Forelimb muscle (tissue), 1 donor: ENCODE data around the gene GPHN. TPM values are rescaled to one million over a fixed set of nuclear protein-coding genes. Genes with fewer than 3 reads are reported as not detected.
"Not testable (repeated sequence)": the region's sequence is repeated elsewhere in the genome, so short reads cannot be mapped to it uniquely, and the experiment has no call there.

ENCODE experiments used
- DNase-seq: peaks from one replicate; pipeline ENCODE4 v3.0.0-alpha.2; 2013; ENCODE audit warnings: low read depth
- polyA plus RNA-seq: library from polyadenylated mRNA; unstranded; fragments of 120-200 nt; gene quantifications from one replicate; pipeline ENCODE4 v1.2.1, GENCODE V29; 2013; ENCODE audit not compliant: insufficient read length

Gene GPHN
- polyA plus RNA-seq, 1 donor, result 13.0 TPM

DNA sequence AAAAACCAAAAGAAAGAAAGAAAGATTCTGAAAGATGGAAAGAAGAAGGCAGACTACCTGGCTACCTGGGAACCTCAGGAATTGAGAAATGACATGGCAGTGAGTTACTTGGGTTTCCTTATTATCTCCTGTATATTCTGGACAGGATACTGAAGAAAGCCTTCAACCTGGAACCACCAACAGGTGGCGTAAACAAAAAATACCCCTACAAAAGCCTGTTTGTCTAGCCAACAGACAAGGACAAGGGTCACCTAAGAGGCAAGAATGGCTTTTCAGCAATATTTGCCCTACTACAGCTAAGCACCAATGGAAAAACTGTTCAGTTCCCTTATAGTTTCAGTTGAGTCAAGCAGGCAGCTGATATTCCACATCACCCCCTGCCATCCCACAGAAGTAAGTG, 274.9 kb downstream of the GPHN start:
- no peak for DNase-seq

DNA sequence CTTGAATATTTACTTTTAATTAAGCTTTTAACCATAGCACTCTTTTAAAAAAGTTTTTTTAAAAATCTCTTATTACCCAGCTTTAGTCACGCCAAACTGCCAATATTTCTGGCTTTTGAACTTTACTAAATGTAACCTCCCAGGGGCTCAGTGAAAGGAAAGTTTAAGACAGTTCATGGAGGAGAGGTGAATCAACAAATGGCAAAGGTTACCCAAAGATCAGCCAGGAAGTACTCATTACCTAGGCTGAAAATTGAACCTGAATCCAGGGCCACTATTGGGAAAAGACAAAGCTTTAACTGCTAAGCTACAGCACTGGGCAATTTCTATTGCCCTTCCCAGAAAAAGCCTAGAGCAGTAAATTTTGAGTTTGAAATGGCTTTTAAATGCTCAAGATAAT, 282.2 kb downstream of the GPHN start:
- no peak for DNase-seq

DNA sequence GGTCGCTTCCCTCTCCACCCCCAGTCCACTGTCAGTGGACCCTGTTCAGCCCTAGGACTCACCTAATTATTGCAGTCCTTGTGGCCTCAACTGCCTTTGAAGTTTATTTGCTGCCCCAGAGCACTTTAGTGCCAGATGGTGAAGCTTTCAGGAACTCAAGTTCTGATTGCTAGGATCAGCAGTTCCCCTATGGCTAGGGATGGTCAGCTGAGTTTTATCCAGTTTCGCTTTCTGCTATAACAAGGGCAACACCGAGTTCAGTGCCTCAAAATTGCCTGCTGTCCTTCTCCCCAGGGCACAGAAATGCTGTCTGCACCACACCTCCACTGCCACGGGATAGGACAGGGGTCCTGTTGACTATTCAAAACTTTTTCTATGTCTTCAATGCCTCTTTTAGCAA, 295.0 kb downstream of the GPHN start:
- no peak for DNase-seq

DNA sequence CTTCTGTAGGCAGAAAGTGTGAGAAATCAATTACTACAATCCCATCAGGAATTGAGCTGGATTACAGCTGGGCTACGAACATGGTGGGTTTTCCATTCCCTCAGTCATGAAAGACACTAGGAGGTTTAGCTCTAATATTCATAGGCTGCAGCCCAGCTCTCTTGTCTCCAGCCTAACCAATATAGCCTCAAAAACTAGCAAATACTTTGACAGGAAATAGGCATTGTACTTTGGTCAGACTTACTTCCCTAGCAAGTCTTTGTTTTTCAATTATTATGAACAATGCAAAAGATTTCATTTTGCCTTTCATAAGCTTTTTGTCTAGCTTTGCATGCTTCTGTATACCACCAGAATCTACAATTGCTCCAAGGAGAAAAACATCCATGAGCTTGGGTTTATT, 296.2 kb downstream of the GPHN start:
- no peak for DNase-seq

DNA sequence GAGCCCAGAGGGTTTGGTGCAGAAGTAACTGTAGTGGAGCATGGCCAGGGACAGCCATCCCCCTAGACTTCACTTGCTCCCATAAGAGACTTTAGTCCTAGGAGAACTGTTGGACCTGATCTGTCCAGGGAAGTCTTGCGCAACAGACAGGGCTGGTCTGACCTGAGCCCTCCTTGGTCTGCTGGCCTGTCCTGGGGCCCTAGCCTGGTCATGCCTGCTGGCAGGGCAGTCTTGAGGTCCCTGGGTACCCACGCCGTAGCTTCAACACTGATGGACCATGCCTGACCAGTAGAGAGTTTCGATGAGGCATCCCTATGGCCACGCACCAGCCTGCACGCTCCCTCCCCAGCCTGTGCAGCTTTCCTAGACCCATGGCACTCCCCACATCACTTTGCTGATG, 305.7 kb downstream of the GPHN start:
- DNase-seq, result no peak

DNA sequence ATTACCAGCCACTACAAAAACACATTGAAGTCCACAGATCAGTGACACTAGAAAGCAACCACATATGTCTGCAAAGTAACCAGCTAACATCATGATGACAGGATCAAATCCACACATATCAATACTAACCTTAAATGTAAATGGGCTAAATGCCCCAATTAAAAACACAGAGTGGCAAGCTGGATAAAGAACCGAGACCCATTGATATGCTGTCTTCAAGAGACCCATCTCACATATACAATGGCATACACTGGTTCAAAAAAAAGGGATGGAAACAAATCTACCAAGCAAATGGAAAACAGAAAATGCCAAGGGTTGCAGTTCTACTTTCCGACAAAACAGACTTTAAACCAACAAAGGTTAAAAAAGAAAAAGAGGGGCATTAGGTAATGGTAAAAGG, 307.7 kb downstream of the GPHN start:
- DNase-seq, result no peak

DNA sequence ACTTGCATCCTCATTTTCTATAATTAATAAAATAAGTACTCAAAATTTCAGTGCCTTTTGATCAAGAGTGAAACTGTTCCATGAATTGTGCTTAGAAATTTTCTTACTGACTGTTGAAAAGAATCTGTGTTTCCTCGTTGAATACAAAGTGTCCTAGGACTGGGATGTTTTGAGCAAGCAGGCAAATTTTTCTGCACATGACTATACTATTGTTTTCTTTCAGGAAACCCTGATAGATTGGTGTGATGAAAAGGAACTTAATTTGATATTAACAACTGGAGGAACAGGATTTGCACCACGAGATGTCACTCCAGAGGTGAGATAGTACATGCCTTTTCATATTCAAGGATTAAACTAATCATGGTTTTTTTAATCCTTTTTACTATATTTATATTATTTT, 316.3 kb downstream of the GPHN start:
- DNase-seq, result no peak

DNA sequence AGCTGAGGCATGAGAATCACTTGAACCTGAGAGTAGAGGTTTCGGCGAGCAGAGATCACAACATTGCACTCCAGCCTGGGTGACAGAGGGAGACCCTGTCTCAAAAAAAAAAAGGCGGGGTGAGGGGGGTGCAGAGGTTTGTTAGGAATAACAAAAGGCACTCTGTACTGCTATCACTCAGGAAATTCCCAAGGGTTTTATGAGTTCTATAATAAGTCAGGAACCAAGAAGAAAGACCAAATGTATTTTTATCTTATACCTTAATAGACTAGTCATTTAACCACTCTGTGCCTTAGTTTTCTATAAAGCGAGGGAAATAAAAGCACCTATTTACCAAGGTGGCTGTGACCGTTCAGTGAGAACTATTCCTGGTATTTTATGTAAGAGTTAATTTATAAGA, 319.2 kb downstream of the GPHN start:
- DNase-seq, result no peak

DNA sequence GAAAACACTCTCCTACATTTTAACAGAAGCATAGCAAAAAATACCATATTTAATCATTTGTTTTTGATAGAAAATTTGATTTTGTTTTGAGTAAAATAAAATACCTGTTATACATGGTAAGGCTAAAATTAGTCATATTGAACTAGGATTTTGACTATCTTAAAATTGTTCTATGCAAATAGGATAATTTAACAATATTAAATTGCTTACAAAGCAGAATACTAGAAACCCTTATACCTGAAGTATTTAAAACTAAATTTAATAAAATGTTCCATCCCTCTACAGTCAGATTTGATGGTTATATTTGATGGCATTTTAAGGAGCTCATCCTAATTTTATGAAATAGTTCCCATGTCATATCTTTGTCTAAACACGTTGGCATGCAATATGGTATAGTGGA, 323.2 kb downstream of the GPHN start:
- no peak for DNase-seq

DNA sequence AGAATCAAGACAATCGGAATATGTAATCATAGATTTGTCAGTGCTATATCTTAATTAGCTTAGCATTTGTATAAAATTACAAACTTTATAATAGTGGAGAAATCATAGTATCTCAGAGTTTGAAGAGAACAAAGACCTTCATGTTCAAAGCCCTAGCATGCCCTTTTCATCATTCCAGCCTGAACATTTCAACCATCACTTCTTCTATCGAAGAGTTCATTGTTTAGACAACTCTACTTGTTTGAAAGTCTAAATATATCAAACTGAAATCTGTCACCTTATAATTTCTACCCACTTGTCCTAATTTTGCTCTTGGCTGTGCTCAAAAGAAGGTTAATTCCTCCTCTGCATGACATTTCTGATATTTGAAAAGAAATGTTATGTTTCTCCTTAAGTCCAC, 325.9 kb downstream of the GPHN start:
- no peak for DNase-seq

DNA sequence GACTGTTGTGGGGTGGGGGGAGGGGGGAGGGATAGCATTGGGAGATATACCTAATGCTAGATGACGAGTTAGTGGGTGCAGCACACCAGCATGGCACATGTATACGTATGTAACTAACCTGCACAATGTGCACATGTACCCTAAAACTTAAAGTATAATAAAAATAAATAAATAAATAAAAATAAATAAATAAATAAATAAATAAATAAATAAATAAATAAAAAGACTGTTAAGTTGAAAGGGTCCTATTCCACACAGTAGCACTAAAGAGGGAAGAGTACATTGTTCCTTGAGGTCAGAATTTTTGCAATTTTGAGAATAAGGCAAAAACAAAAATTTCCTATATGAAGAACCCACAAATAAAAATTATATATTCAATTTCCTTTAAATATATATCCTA, 329.5 kb downstream of the GPHN start:
- not testable (repeated sequence) for DNase-seq

DNA sequence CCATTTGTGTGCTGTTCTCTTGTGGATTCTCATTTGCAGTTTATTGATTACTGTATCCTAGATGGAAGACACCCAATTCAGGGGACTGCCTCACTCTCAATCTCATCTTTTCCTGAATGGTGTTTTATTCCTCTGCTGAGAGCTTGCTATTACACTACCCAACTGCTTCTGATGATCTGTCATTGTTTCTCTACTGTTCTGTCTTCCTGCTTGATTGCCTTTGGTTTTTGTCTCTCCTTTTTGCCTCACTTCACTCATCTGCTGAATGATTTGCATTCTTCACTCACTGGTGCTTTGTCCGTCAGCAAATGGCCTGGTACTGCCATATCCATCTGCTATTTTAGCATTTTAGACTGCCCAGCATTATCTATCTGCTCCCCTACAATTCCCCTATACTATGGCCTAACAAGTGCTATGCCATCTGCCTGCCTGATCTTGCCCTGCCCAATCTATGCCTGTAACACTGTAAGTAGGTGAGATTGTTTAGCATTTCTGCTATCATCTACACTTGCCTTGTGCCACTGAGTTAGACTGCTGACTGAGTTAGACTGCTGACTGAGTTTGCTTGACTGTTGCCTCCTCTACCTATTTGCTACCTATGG, 335.1 kb downstream of the GPHN start:
- DNase-seq, result no peak

DNA sequence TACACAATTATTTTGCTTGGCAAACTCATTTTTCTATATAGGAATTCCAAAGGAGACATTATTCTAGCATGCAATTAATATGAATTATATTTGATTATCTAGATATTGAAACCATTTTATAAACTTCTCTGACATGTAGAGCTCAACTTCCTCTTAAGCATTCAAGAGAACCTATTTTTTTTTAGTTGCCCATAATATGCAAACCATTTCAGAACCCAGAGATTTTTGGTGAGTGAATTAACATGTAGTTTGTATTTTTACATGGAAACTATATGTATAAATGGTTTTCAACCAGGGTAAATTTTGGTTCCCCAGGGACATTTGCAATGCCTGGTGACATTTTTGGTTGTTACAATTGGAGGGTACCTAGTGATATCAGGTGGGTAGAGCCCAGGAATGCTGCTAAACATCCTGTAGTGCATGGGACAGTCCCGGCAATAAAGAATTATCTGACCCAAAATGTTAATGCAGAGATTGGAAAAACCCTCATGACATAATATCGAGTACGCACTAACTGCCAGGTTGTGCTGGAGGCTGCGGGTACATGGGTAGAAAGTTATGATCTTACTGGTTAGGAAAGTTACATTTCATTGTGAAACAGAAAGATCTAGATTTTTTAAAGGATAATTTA, 342.4 kb downstream of the GPHN start:
- no peak for DNase-seq

DNA sequence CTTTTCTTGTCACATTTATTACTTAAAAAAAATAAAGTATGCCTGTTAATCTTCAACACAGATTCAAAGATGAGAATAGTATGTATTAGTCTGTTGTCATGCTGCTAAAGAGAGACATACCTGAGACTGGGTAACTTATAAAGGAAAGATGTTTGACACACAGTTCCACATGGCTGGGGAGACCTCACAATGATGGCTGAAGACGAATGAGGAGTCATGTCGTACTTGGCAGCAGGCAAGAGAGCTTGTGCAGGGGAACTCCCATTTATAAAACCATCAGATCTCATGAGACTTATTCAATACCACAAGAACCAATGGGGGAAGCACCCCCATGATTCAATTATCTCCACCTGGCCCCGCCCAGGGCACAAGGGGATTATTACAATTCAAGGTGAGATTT, 345.4 kb downstream of the GPHN start:
- no peak for DNase-seq

DNA sequence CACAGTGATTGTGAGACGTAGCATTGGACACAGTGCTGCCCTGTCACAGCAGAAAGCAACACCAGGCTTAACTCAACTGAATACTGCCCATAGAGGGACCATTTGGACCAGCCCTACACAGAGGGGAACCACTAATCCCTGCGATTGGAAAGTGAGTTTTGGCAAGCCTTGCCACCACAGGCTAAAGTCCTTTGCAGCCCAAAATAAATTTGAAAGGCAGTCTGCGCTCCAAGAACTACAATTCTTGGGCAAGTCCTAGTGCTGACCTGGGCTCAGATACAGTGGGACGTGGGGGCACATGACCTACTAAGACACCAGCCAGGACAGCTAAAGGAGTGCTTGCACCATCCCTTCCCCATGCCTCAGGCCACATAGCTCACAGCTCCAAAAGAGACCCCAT, 349.9 kb downstream of the GPHN start:
- DNase-seq, result no peak

DNA sequence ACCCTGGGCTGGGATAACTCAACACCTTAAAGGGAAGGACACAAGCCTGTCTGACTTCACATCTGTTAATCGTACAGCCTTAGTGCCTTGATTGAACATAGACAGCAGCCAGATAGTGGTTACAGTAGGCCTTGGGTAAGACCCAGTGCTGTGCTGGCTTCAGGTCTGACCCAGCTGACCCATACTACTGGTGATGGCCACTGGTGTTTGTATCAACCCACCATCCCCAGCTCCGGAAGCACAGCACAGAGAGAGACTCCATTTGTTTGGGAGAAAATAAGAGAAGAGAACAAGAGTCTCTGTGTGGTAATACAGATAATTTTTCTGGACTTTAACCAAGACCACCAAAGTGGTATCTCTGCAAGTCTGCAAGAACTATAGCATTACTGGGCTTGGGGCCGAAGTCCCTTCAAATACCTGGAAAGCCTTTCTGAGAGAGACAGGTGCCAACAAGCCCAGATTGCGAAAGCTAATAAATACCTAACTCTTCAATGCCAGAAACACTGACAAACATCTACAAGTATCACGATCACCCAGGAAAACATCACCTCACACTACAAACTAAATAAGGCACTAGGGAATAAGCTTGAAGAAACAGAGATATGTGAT, 351.2 kb downstream of the GPHN start:
- DNase-seq, result no peak

DNA sequence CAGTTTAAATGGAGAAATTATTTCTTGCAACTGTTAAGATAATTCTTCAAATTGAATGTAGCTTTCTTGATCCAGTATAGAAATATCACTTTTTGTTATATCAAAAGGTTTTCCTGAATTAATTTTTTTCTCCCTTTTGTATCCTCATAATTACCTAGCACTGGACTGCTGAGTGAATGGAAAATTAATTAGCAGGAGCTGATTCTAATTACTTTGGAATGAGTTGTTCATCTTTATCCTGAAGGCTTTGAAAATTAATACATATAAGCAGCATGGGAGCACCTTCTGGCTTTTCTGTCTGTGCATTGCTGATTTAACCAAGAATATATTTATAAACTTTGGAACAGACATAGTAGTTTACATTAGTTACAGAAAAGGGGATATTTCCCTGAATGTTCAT, 373.6 kb downstream of the GPHN start:
- DNase-seq, result no peak

DNA sequence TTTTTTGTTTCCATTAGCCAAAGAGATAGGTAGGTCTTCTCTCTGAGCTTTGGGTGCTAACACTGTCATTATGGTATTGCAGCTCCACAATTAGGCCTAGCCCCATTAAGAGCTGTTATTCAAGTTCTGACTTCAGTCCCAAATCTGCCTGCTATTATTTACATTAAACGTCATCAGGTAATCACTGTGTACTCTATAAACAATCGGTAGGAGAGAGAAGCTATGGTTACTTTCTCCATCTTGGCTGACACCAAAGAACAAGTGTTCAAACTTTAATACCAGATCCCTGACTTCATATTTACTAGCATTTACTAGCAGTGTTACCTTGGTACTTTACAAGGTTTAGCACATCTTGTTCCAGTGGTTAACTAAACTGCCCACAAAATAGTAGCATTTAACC, 376.2 kb downstream of the GPHN start:
- no peak for DNase-seq

DNA sequence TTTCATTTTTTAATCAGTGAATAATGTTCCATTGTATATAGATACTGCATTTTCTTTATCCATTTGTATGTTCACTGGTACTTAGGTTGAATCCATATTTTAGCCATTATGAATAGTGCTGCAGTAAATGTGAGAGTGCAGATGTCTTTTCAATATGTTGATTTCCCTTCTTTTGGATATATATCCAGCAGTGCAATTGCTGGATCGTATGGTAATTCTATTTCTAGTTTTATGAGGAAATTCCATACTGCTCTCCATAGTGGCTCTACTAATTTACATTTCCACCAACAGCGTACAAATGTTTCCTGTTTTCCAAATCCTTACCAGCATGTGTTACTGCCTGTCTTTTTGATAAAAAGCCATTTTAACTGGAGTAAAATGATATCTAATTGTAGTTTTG, 392.8 kb downstream of the GPHN start:
- DNase-seq, result no peak

DNA sequence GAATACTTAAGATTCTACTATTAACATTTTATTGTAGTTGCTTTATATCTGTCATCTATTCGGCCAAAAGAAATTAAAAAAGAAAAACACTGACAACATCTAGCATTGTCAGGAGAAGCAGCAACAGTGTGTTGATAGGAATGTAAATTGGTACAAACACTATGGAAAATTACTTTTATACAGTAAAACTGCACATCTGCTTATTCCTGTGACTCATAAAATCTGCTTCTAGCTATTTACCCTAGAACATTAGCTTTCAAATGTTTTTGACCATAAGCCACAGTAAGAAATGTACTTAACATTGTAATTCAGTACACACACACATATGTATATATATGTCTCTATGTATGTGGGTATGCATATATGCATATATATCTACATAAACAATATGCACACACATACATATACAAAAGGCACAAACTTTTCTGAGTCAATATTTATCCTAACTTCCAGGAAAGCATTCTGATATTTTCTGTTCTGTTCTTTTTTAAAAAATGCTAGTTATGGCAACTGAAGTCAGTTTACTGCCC, 402.4 kb downstream of the GPHN start:
- DNase-seq, result no peak

DNA sequence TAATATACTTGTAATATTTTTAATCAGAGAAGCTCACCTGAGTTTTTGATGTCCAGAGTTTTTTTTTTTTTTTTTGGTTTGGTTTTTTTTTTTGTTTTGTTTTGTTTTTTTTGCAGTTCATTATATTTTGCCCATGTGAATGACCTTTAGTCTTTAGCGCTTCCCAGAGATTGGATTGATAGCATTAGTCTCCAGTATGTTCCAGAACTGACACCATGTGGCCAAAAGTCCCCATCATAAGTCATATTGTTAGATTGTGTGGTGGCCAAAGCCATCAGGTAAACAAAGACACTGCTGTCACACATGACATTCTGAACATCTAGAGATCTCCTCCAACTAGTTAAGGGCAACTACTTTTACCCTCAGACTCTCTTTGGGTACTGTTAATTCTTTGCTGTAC, 408.5 kb downstream of the GPHN start:
- no peak for DNase-seq

DNA sequence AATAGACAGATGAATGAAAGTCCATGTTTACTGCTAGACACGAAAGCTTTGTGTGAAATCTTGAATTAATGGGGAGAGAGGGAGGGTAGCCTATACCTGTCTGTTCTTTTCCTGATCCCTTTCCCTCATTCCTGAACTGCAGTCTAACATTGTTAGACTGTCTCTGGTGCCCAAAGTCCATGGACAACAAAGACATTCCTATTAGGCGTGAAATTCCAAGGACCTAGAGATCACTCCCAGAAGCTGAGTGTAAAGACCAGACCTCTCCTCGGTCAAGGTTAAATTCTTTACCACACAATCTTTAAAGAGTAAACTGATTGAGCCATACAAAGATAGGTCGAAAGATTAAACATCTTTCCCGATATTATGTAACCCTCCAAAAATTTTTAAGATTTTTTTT, 410.6 kb downstream of the GPHN start:
- no peak for DNase-seq

DNA sequence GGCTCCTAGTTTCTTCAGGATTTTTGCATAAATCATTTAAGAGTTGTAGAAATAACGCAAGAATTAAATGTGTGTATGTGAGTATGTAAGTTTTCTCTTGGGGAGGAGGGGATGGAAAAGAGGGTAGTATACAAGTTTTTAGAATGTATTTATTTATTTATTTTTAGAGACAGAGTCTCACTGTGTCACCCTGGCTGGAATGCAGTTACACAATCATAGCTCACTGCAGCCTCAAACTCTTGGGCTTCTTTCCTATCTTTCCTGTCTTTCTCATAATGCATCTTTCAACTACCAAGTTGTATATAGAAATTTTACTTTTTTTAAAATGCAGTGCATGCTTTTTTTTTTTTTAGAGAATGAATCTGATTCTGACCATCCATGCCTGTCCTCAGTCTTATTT, 412.2 kb downstream of the GPHN start:
- DNase-seq, result no peak

DNA sequence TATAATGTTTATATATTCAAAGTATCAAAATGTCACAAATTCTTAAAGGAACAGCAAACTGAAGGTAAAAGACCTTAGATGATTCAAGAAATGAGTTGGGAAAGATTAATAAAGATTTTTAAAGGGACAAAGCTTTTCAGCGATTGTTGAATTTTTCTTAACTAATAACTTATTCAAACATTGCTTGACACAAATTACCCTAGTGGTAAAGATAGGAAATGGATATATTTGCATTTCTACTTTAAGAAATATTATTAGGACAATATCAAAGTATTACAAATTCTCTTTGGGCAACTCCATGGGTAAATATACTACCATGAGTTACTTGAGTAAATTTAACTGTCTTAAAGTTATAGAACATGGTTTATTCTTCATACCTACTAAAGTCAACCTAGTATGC, 415.3 kb downstream of the GPHN start:
- no peak for DNase-seq
